ENCODE data around the gene HCFC2.
"Not testable (repeated sequence)": the region's sequence is repeated elsewhere in the genome, so short reads cannot be mapped to it uniquely, and the experiment has no call there.

Gene HCFC2

DNA sequence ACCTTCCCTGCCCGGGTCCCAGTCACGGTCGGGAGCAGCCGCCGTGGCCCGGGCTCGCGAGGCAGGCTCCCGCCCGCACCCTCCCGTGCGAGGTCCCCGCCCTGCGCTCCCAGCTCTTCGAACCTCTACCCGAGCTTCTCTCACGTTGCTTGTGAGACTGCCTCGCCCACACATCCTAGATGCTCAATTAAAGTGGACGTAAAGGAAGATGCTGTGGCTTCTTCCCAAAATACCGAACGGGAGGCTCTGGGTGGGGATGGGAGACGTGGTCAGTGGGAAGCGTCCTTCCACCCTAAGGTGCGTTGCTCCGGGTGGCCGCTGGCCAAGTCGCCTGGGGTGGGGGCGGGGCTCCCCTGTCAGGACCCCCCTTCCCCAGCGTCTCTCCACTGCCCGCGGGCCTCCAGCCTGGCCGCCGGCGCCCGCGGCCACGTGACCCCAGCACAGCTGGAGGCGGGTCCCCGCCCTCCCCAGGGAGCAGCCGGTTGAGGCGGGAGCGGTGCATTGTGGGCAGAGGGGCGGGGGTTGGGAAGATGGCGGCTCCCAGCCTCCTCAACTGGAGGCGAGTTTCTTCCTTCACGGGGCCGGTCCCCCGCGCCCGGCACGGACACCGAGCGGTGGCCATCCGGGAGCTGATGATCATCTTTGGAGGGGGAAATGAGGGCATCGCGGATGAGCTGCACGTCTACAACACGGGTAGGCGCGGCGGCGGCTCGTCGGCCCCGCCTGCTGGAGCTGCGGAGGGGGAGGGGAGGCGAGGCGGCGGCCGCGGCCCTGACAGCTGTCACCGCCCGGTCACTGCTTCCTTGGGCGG is at the start of gene HCFC2:
HCFC2 (plus strand) TSS at position 501 of the 811 bp plus-strand sequence; CDS start at position 531, 30 bp downstream.
- in situ Hi-C loops (cut with MboI; ENCODE audit: low sequenced_read_pairs): no loop called here

DNA sequence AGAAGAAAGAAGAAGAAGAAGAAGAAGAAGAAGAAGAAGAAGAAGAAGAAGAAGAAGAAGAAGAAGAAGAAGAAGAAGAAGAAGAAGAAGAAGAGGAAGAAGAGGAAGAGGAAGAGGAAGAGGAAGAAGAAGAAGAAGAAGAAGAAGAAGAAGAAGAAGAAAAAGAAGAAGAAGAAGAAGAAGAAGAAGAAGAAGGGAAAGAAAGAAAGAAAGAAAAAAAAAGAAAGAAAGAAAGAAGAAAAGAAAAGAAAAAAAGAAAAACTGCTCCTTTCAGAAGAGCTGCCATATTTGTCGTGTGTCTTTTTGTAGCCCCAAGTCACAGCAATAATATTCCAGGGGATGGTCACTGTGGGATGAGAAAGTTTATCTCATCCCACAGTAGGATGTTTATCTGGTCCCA is 42.5 kb upstream of the HCFC2 start:
- in situ Hi-C loops (cut with MboI; ENCODE audit: low sequenced_read_pairs): not testable (repeated sequence)

DNA sequence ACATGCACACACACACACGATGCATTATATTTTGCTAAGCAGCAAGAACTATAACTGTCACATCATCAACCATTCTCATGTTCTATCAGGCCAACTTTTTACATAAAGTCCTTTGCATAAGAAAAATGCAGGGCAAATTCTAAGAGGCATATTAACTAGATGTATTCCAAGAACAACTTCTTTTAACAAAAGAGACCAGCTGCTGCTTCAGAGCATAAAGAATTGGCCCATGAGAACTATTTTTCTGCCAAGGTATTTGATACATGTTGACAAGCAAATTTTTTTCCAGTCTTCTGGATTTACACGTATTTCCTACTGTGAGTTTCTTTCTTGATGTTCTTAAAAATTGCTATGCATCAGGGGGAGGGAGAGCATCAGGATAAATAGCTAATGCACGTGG is 41.5 kb upstream of the HCFC2 start:
- in situ Hi-C loops (cut with MboI; ENCODE audit: low sequenced_read_pairs): no loop called here

DNA sequence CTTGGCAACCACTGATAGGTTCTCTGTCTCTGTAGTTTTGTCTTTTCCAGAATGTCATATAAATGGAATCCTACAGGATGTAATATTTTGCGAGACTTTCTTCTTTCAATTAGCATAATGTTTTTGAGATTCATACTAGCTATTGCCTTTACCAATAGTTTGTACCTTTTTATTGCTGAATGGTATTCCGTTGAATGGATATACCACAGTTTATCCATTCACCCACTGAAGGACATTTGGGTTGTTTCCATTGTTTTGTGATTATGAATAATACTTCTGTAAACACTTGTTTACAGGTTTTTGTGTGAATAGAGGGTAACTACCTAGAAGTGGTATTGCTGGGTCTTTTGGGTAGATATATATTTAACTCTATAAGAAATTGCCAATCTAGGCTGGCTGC is 40.6 kb upstream of the HCFC2 start:
- in situ Hi-C loops (cut with MboI; ENCODE audit: low sequenced_read_pairs): no loop called here

DNA sequence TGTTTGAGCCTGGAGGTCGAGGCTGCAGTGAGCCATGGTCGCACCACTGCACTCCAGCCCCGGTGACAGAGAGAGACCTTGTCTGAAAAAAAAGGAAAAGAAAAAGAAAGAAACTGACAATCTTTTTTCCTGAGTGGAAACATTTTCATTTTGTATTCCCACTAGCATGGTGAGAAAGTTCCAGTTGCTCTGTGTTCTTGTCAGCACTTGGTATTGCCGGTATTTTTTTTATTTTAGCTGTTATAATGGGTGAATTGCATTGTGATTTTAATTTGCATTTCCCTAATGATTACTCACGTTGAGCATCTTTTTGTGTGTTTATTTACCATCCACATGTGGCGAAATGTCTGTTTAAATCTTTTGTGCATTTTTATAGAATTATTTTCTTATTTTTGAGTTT is 40.0 kb upstream of the HCFC2 start:
- in situ Hi-C loops (cut with MboI; ENCODE audit: low sequenced_read_pairs): no loop called here

DNA sequence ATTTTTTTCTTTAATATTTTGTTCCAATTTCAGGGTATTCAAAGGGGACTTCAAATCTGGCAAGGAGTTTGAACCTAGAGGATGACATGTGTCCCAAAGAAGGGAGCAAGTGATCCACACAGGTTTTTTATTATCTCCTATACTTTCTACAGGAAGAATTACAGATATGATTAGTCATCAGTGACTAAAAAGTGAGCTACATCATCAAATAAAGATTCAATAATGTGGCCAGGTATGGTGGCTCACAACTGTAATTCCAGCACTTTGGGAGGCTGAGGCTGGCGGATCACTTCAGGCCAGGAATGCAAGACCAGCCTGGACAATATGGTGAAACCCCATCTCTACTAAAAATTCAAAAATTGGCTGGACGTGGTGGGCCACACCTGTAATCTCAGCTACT is 38.6 kb upstream of the HCFC2 start:
- in situ Hi-C loops (cut with MboI; ENCODE audit: low sequenced_read_pairs): no loop called here

DNA sequence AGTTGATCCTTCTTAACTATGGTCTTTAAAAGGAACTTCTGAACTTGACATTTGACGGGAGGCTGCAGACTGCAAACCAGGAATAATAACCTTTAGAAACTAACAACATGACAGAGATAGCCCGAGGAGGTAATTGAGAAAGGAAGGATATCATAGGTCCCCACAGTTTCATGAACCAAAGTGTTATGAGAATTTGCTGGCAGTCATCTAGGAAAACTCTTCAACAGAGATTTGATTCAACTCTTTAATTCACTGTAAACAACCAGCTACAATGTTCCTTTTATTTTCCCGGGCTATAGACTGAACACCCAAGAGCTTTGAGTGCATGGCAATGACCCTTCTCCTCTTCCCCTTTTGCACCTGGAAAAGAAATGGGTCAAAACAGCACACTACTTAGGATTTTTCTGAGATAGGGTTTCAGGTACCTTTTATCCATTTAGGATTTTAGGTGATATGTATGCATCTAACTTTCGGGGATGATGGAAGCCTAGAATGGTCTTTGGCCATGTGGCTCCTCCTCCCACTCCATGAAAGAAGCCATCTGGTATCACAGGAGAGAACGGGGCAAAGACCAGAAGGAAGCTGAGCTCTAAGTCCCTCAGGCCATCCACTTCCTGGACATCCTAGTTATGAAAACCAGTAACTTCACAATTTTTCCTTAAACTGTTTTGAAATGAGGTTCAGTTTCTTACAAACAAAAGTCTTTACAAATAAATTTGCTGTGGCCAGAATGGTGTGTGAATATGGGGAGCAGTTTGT is 37.3 kb upstream of the HCFC2 start:
- in situ Hi-C loops (cut with MboI; ENCODE audit: low sequenced_read_pairs): no loop called here

DNA sequence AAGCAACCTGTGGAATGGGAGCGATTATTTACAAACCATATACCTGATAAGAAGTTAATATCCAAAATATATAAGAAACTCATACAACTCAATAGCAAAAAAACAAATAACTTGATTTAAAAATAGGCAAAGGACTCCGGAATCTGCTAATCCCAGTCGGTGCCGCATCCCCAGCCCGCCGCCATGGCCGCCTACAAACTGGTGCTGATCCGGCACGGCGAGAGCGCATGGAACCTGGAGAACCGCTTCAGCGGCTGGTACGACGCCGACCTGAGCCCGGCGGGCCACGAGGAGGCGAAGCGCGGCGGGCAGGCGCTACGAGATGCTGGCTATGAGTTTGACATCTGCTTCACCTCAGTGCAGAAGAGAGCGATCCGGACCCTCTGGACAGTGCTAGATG is 33.7 kb upstream of the HCFC2 start:
- in situ Hi-C loops (cut with MboI; ENCODE audit: low sequenced_read_pairs): not testable (repeated sequence)

DNA sequence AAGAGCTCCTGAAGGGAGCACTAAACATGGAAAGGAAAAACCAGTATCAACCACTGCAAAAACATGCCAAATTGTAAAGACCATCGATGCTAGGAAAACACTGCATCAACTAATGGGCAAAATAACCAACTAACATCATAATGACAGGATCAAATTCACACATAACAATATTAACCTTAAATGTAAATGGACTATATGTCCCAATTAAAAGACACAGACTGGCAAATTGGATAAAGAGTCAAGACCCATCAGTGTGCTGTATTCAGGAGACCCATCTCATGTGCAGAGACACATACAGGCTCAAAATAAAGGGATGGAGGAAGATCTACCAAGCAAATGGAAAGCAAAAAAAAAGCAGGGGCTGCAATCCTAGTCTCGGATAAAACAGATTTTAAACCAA is 28.2 kb upstream of the HCFC2 start:
- in situ Hi-C loops (cut with MboI; ENCODE audit: low sequenced_read_pairs): not testable (repeated sequence)

DNA sequence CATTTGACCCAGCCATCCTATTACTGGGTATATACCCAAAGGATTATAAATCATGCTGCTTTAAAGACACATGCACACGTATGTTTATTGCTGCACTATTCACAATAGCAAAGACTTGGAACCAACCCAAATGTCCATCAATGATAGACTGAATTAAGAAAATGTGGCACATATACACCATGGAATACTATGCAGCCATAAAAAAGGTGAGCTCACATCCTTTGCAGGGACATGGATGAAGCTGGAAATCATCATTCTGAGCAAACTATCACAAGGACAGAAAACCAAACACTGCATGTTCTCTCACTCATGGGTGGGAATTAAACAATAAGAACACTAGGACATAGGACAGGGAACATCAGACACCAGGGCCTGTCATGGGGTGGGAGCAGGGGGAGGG is 24.6 kb upstream of the HCFC2 start:
- in situ Hi-C loops (cut with MboI; ENCODE audit: low sequenced_read_pairs): not testable (repeated sequence)

DNA sequence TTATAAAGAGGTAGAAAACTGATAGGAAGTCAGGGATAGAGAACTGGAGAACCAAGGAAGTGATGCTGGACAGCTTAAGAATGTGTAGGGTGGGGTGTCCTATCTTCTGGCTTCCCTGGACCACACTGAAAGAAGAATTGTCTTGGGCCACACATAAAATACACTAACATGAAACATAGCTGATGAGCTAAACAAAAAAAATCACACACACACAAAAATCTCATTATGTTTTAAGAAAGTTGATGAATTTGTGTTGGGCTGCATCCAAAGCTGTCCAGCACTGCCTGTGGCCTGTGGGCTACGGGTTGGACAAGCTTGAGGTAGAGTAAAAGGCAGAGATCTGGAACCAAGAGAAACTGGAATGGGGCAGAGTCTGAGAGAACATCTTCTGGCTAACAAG is 21.8 kb upstream of the HCFC2 start:
- in situ Hi-C loops (cut with MboI; ENCODE audit: low sequenced_read_pairs): no loop called here

DNA sequence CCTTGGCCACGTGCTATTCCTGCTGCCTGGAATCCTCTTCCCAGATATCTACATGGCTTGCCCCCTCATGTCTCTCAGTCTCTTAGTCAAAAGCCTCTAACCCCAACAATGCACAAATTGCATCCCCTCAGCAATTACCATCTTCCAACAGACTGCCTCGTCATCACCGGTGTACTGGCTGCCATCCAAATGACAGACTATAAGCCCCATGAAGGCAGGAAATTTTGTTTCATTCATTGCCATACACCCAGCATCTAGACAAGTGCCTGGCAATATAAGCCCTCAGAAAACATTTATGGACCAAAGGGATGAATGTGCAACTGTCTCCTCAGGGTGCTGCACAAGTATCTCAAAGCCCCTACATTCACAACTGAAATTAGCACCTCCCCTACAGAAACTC is 20.2 kb upstream of the HCFC2 start:
- in situ Hi-C loops (cut with MboI; ENCODE audit: low sequenced_read_pairs): no loop called here

DNA sequence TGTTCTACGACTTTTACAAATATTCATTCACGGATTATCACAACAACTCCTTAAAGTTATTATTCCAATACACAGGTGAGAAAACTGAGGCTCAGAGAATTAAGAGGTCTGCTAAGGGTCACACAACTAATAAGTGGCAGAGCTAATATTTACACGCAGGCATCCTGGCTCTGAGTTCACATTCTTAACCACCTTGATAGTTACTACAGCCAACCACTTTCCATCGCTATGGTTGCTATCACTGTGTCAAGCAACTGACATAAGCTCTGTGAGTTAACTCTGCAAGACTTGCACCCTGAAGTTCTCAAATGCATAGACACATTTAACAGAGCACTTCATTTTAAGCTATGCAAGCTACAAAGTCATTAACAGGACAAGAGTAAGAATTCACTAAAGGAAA is 18.0 kb upstream of the HCFC2 start:
- in situ Hi-C loops (cut with MboI; ENCODE audit: low sequenced_read_pairs): no loop called here

DNA sequence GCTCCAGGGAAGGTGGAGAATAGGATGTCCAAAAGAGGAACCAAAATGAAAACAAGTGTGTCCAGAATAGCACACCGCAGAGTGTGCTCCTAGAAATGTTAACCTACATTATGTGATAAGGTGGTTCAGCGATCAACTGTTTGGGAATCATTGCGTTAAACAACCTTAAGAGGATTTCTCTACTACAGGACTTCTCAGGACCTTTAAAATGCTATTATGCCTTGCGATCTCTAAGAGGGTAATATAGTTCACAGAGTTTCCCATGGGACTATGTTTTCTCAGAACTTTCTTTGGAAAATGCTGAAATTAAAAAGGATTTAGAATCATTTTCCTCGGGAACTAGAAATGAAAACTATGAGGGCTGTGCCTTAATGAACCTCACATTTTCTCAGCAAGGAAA is 16.2 kb upstream of the HCFC2 start:
- in situ Hi-C loops (cut with MboI; ENCODE audit: low sequenced_read_pairs): no loop called here

DNA sequence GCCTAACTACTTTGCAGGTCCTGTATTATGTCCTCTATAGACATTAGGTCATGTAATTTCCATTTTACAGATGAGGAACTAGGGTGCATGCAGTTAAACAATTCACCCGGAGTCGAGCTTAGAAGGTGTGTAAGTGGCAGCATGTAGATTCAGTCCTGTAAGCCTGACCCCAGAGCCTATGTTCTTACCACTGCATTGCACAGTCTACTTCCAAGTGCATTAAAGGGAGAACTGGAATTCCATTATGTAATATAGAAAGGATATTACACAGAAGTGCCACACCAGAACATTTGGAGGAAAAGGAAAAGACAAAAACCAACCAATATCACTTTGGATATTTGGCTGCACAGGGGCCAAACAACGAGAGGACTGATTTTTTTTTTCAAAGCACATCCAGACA is 15.5 kb upstream of the HCFC2 start:
- in situ Hi-C loops (cut with MboI; ENCODE audit: low sequenced_read_pairs): no loop called here

DNA sequence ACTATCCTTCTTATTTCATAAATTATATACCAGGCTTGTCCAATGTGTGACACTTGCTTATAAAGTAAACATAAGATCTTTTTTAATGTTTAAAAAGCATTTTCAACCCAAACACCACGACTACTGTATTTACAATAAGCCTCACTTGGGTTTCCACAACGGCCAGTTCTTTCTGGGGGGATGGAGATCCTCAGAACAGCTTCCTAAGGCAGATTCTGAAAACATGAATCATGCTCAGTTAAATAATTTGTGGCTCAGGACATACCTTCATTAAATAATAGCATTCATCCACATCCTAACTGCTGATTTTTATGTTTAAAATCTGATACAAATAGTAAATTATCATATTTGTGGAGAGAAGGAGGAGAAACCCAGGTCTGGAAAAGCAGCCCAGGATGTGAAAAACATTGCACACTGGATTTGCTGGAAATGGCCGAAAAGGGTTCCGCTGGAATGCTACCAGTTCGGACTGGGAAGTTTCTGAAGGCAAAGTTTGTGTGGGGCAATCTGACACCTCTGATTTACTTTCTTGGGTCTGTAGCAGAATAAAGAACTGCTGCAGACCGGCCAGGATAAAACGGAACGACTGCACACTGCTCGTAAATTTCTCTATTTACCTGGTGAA is 14.9 kb upstream of the HCFC2 start:
- in situ Hi-C loops (cut with MboI; ENCODE audit: low sequenced_read_pairs): no loop called here

DNA sequence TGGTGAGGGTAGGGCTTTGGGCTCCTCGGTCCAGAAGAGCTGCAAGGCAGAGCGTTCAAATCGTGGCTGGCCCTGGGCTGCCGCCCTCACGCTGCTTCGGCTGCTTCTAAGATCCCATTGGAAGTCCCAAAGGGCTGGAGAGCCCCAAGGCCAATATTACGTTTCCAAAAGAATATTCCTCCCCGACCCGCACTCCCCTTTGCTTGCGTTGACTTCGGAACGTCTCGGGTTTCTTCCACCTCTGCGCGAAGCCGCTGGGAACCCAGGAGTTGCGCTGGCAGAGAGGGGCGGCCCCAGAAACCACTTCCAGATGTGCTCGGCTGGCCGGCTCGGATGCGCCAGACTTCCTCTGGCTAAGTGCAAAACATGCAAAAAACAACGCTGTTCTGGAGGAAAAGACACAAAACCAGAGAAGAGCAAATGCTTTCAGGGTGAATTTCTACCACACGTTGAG is 14.4 kb upstream of the HCFC2 start, which contains the start of gene GLT8D2:
GLT8D2 (minus strand) TSS at position 285 of the 454 bp plus-strand sequence. CDS start 30,539 bp downstream, outside the sequence.
- in situ Hi-C loops (cut with MboI; ENCODE audit: low sequenced_read_pairs): no loop called here

DNA sequence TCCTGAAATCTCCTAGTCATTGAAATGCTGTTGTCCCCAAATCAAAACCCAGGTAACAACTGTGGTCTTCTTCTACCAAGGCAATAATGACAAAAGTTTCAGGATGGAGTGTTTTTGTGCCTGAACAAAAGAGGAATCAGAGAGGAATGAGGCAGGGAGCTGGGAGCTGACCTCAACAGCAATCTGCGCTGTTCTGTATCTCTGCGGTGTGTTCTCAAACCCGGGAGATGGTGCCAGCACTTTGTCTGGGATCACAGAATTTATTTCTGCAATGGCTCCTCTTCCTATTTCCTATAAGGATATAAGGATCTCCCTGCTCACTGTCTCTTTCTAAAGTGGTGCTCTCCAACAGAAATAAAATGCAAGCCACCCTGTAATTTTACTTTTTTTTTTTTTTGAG is 13.9 kb upstream of the HCFC2 start:
- in situ Hi-C loops (cut with MboI; ENCODE audit: low sequenced_read_pairs): no loop called here

DNA sequence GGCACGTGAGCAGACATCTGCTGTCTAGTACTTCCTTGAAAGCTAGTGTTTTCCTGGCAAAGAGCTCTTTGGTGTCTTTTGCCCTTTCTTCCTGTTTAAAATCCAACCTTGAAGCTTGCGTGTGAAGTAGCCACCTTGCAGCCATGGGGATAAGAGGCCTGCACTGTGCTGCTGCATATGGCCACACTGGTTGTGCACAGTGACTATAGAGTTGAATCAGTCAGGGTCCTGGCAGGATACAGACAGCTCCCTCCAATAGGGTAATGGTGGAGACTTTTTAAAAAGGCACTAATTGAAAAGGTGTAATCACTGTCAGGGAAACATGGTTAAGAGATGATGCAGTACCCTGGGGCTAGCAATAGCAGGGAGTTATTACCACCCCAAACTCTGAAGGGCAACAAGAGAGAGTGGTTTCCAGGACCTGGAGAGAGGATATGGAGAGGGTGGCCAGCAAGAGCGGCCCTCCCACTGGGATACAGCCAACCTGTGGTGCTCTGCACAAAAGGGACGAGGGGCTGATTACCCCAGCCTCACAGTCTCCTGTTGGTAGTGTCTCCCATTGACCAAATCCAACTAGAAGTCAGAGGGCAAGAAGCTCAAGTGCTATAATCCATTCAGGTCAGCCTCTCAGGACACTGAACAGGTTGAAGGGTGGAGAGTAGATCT is 9.5 kb upstream of the HCFC2 start:
- in situ Hi-C loops (cut with MboI; ENCODE audit: low sequenced_read_pairs): no loop called here

DNA sequence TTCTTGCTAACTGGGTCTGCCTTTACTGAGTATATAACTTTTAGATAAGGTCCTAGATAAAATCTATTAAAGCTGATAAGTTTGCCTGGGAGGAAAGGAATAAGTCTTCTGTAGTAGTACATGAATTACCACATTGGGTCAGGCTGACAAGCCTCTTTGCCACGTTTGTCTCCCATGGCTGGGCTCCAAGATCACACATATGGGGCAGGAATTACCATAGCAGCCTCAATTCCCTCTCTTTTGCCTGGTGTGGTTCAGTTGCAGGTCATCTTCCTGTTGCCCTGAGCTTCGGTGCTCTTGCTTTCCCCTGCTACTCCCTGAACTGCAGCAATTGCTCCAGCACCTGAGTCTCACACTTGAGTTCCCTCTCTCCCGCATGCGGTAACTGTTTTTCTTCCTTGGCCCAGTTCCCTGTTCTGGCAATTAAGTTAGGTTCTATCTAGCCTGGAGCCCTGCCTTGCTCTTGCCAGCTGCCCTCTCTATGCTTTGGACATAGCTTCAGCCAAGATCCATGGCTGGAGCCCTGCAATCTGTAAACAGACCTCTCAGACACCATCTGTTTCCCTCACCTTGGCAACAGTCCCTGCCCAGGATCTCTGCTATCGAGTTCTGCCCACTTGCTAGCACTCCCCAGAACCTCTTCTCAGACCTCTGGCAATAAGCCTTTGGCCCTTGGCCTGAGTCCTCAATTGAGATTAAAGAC is 8.5 kb upstream of the HCFC2 start:
- in situ Hi-C loops (cut with MboI; ENCODE audit: low sequenced_read_pairs): no loop called here
